BLaER1 treated with 17β-estradiol and CSF1 and Interleukin-3, amounts not matched to agents 10 nM and 100 nM (cell line): ENCODE data around the gene ZDHHC8.

Experiments
- H3K27ac ChIP-seq, 11 experiments: shearing (Covaris generic); formaldehyde crosslinking; 2 replicates each; pipeline ENCODE4 v1.8.1; 2022
- H3K27me3 ChIP-seq, 11 experiments: shearing (Covaris generic); formaldehyde crosslinking; 2 replicates each; pipeline ENCODE4 v1.8.1; 2022
- H3K36me3 ChIP-seq, 11 experiments: shearing (Covaris generic); formaldehyde crosslinking; 2 replicates each; pipeline ENCODE4 v1.8.1; 2022
- H3K4me1 ChIP-seq, 10 experiments: shearing (Covaris generic); formaldehyde crosslinking; 2 replicates each; pipeline ENCODE4 v1.8.1; 2022
- H3K4me2 ChIP-seq, 11 experiments: shearing (Covaris generic); formaldehyde crosslinking; 2 replicates each; pipeline ENCODE4 v1.8.1; 2022
- H3K4me3 ChIP-seq, 10 experiments: shearing (Covaris generic); formaldehyde crosslinking; 2 replicates each; pipeline ENCODE4 v1.8.1; 2022
- H3K9ac ChIP-seq, 11 experiments: shearing (Covaris generic); formaldehyde crosslinking; 2 replicates each; pipeline ENCODE4 v1.8.1; 2022
- H3K9me3 ChIP-seq, 11 experiments: shearing (Covaris generic); formaldehyde crosslinking; replicated peaks in 1 of 11; 2 replicates each; pipeline ENCODE4 v1.8.1; 2022
- H4K20me1 ChIP-seq, 11 experiments: shearing (Covaris generic); formaldehyde crosslinking; 2 replicates each; pipeline ENCODE4 v1.8.1; 2022
- Cebpa-rat ChIP-seq, 11 experiments: shearing (Covaris generic); IDR thresholded peaks; 2 replicates each; pipeline ENCODE4 v1.8.1; 2022

Gene ZDHHC8

GRCh38 chr22:20186871-20187546 lies 55.4 kb downstream of the ZDHHC8 start:
- Histone ChIP-seq H4K20me1 (no peaks in the 10 kb centered on the region; a peak in 1 of 22 replicates), H3K27me3 (no peaks in the 10 kb centered on the region), H3K27ac (no peak overlapping the region), H3K9ac (no peak overlapping the region), H3K9me3 (no peaks in the 10 kb centered on the region), H3K4me1 (peaks cover 6 to 73% (median 51%) of the 10 kb centered on the region in 10 experiments), H3K4me2 (peak overlapping the region in 5 of 11 experiments; percentile 3 to 70 (median 64); a peak in 4 of 22 replicates), H3K36me3 (no peaks in the 10 kb centered on the region), H3K4me3 (no peak overlapping the region)
- TF ChIP-seq Cebpa-rat (IDR thresholded peaks at IDR 0.05): no peak

GRCh38 chr22:20187777-20188566 lies 56.4 kb downstream of the ZDHHC8 start:
- Histone ChIP-seq H4K20me1 (no peaks in the 10 kb centered on the region; a peak in 1 of 22 replicates), H3K4me1 (peaks cover 0 to 73% (median 50%) of the 10 kb centered on the region in 10 experiments; a peak in 14 of 20 replicates), H3K27ac (peak overlapping the region in 1 of 11 experiments; percentile 2; a peak in 1 of 22 replicates), H3K9me3 (no peaks in the 10 kb centered on the region), H3K27me3 (no peaks in the 10 kb centered on the region), H3K4me3 (no peak overlapping the region), H3K9ac (peak overlapping the region in 1 of 11 experiments; percentile 50; a peak in 1 of 22 replicates), H3K36me3 (no peaks in the 10 kb centered on the region), H3K4me2 (peak overlapping the region in 7 of 11 experiments; percentile 34 to 70 (median 61); a peak in 13 of 22 replicates)
- no peak for TF ChIP-seq Cebpa-rat (IDR thresholded peaks at IDR 0.05)

GRCh38 chr22:20188567-20188877 lies 56.9 kb downstream of the ZDHHC8 start:
- Histone ChIP-seq H3K27ac (no peak overlapping the region), H3K27me3 (no peaks in the 10 kb centered on the region), H4K20me1 (no peaks in the 10 kb centered on the region; a peak in 1 of 22 replicates)

GRCh38 chr22:20191000-20191515 lies 59.5 kb downstream of the ZDHHC8 start:
- Histone ChIP-seq H3K4me1 (peaks cover 9 to 86% (median 65%) of the 10 kb centered on the region in 10 experiments), H3K9ac (no peak overlapping the region), H3K9me3 (no peaks in the 10 kb centered on the region), H4K20me1 (no peaks in the 10 kb centered on the region; a peak in 1 of 22 replicates), H3K27me3 (no peaks in the 10 kb centered on the region), H3K27ac (no peak overlapping the region), H3K4me2 (peak overlapping the region in 3 of 11 experiments; percentile 13 to 28 (median 25); a peak in 2 of 22 replicates), H3K4me3 (no peak overlapping the region), H3K36me3 (no peaks in the 10 kb centered on the region)
- TF ChIP-seq Cebpa-rat (IDR thresholded peaks at IDR 0.05): no peak

More at GRCh38 chr22:20188567-20188877, 56.9 kb downstream of the ZDHHC8 start:
- Histone ChIP-seq H3K9me3 (no peaks in the 10 kb centered on the region), H3K36me3 (no peaks in the 10 kb centered on the region), H3K4me2 (peak overlapping the region in 7 of 11 experiments; percentile 34 to 70 (median 61); a peak in 12 of 22 replicates), H3K4me1 (peaks cover 0 to 72% (median 46%) of the 10 kb centered on the region in 10 experiments; a peak in 14 of 20 replicates), H3K4me3 (no peak overlapping the region), H3K9ac (peak overlapping the region in 1 of 11 experiments; percentile 50; a peak in 1 of 22 replicates)
- TF ChIP-seq Cebpa-rat (IDR thresholded peaks at IDR 0.05): no peak

- H3K27me3 ChIP-seq: no peaks in the 10 kb centered on the region
- no peak overlapping the region for H3K27ac ChIP-seq
- H3K4me1 ChIP-seq: peaks cover 9 to 86% (median 67%) of the 10 kb centered on the region in 10 experiments
Measured at GRCh38 chr22:20191803-20192202, 60.2 kb downstream of the ZDHHC8 start.

GRCh38 chr22:20192293-20192971 lies 60.8 kb downstream of the ZDHHC8 start:
- H3K9me3 ChIP-seq: no peaks in the 10 kb centered on the region
- no peaks in the 10 kb centered on the region for H3K27me3 ChIP-seq
- H3K27ac ChIP-seq: peak overlapping the region in 1 of 11 experiments; percentile 23; a peak in 1 of 22 replicates
- no peak for TF ChIP-seq Cebpa-rat (IDR thresholded peaks at IDR 0.05)
- no peaks in the 10 kb centered on the region for H3K36me3 ChIP-seq
- no peaks in the 10 kb centered on the region; a peak in 1 of 22 replicates for H4K20me1 ChIP-seq
- H3K4me3 ChIP-seq: no peak overlapping the region
- peak overlapping the region in 3 of 11 experiments; percentile 23 to 32 (median 29); a peak in 1 of 22 replicates for H3K9ac ChIP-seq
- peak overlapping the region in 6 of 11 experiments; percentile 0 to 42 (median 32); a peak in 7 of 22 replicates for H3K4me2 ChIP-seq
- peaks cover 9 to 81% (median 62%) of the 10 kb centered on the region in 10 experiments for H3K4me1 ChIP-seq

More at GRCh38 chr22:20191803-20192202, 60.2 kb downstream of the ZDHHC8 start:
- no peaks in the 10 kb centered on the region for H3K9me3 ChIP-seq
- no peaks in the 10 kb centered on the region for H3K36me3 ChIP-seq
- peak overlapping the region in 4 of 11 experiments; percentile 28 to 42 (median 35); a peak in 4 of 22 replicates for H3K4me2 ChIP-seq
- no peak for TF ChIP-seq Cebpa-rat (IDR thresholded peaks at IDR 0.05)
- no peaks in the 10 kb centered on the region; a peak in 1 of 22 replicates for H4K20me1 ChIP-seq
- H3K4me3 ChIP-seq: no peak overlapping the region
- peak overlapping the region in 1 of 11 experiments; percentile 23; a peak in 1 of 22 replicates for H3K9ac ChIP-seq

GRCh38 chr22:20192972-20193760 lies 61.6 kb downstream of the ZDHHC8 start:
- peaks cover 9 to 73% (median 55%) of the 10 kb centered on the region in 10 experiments for H3K4me1 ChIP-seq
- H3K27me3 ChIP-seq: no peaks in the 10 kb centered on the region
- H3K36me3 ChIP-seq: no peaks in the 10 kb centered on the region
- H3K4me2 ChIP-seq: peak overlapping the region in 6 of 11 experiments; percentile 0 to 42 (median 32); a peak in 6 of 22 replicates
- no peak overlapping the region for H3K4me3 ChIP-seq
- peak overlapping the region in 1 of 11 experiments; percentile 23; a peak in 1 of 22 replicates for H3K27ac ChIP-seq
- no peaks in the 10 kb centered on the region for H4K20me1 ChIP-seq
- TF ChIP-seq Cebpa-rat (IDR thresholded peaks at IDR 0.05): no peak
- peak overlapping the region in 2 of 11 experiments; percentile 25 to 32; a peak in 3 of 22 replicates for H3K9ac ChIP-seq
- no peaks in the 10 kb centered on the region for H3K9me3 ChIP-seq
